Fibroblast of mammary gland (primary cell): ENCODE measurements around the gene EIF2D.
"Not testable (repeated sequence)": the region's sequence is repeated elsewhere in the genome, so short reads cannot be mapped to it uniquely, and the experiment has no call there.

Experiments
- DNase-seq: peaks from one replicate; pipeline ENCODE4 v3.0.0-alpha.2; 2010; ENCODE audit warnings: low read depth
- H3K4me3 ChIP-seq: 2 replicates; pipeline ENCODE4 v1.5.1; 2011; ENCODE audit warnings: low read depth, mild to moderate bottlenecking, low read length, moderate library complexity; ENCODE audit not compliant: control insufficient read depth
- TF ChIP-seq, protein P1 (sequence below): conservative IDR thresholded peaks from 2 replicates; pipeline ENCODE4 v1.5.1; 2011; ENCODE audit warnings: low read depth, low read length, inconsistent platforms; ENCODE audit not compliant: control insufficient read depth, insufficient read depth

Gene EIF2D

DNA sequence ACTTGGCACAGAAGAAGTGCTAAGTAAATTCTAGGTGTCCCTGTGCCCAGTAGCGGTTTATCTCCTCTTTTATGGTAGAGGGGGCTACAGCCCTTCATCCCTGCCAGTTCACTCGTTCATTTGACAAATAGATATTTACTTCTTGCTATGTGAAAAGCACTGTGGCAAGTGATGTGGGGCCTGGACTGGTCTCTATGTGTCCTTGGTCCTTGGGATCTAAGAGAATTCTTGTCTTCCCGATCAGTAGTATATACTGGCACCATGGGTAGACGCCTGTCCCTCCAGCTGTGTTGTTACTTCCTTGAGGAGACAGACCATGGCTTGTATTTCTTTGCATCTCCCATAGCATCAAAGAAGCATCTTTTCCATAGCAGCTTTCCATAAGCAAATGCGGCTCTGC, 29.7 kb downstream of the EIF2D start:
- DNase-seq = no peak
- no peak overlapping the region for H3K4me3 ChIP-seq
- TF ChIP-seq, protein P1, sequence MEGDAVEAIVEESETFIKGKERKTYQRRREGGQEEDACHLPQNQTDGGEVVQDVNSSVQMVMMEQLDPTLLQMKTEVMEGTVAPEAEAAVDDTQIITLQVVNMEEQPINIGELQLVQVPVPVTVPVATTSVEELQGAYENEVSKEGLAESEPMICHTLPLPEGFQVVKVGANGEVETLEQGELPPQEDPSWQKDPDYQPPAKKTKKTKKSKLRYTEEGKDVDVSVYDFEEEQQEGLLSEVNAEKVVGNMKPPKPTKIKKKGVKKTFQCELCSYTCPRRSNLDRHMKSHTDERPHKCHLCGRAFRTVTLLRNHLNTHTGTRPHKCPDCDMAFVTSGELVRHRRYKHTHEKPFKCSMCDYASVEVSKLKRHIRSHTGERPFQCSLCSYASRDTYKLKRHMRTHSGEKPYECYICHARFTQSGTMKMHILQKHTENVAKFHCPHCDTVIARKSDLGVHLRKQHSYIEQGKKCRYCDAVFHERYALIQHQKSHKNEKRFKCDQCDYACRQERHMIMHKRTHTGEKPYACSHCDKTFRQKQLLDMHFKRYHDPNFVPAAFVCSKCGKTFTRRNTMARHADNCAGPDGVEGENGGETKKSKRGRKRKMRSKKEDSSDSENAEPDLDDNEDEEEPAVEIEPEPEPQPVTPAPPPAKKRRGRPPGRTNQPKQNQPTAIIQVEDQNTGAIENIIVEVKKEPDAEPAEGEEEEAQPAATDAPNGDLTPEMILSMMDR = no peak

DNA sequence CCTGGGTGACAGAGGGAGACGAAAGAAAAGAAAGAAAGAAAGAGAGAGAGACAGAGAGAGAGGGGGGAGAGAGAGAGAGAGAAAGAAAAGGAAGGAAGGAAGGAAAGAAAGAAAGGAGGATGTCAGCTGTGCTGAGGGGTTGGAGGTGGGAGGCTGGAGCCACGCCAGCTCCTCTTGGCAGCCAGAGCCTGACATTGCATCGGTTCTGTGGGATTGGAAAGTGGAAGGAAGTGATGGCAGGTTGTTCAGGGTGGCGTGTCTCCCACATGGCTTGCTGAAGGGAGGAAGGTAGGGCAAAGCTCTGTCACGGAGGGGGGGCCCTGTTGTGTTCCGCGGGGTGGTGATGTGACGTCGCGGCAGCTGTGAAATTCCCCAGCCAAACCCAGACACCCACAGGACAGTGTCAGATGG, 30.7 kb downstream of the EIF2D start:
- no peak for DNase-seq
- TF ChIP-seq, protein P1 = no peak
- no peak overlapping the region for H3K4me3 ChIP-seq

DNA sequence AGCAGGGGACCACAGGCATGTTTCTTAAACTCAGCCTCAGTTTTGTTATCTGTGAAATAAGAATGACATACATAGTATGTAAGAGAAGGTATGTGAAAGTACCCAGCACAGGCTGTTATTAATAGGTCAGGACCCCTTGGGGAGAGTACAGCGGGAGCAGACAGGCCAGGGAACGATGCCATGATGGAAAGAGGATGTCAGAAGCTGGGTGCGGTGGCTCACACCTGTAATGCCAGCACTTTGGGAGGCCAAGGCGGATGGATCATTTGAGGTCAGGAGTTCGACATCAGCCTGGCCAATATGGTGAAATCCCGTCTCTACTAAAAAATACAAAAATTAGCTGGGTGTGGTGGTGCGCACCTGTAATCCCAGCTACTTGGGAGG, 31.2 kb downstream of the EIF2D start:
- not testable (repeated sequence) for H3K4me3 ChIP-seq, DNase-seq

DNA sequence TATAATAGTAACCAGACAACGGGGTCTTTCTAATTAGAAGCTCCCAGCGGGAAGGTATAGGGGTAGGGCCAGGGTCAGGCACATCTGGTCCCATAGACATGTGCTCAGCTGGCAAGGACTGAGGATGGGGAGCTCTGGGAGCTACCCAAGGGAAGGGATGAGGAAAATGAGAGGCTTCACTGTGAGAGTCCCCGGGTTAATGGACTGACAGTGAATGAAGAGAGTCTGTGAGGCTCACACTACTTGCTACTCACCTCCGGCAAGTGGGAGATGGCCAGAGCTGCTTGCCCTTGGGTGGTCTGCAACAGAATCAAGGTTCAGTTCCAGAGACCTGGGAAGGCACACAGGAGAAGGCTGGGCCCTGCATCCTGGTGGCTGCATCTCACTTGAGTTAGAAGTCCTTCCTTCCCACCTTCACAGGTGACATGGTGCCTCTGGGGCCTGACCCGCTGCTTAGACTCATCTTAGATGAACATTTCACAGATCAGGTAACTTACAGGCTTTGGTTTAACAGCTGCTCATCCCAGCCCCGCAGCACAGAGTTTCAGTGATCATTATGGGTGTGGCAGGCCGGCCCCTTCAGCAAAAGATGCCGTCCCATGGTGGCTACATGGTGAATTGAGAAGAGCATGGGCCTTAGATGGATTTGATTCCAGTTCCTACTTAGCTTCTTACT, 31.7 kb downstream of the EIF2D start:
- no peak for DNase-seq
- H3K4me3 ChIP-seq = no peak overlapping the region
- TF ChIP-seq, protein P1 = no peak

DNA sequence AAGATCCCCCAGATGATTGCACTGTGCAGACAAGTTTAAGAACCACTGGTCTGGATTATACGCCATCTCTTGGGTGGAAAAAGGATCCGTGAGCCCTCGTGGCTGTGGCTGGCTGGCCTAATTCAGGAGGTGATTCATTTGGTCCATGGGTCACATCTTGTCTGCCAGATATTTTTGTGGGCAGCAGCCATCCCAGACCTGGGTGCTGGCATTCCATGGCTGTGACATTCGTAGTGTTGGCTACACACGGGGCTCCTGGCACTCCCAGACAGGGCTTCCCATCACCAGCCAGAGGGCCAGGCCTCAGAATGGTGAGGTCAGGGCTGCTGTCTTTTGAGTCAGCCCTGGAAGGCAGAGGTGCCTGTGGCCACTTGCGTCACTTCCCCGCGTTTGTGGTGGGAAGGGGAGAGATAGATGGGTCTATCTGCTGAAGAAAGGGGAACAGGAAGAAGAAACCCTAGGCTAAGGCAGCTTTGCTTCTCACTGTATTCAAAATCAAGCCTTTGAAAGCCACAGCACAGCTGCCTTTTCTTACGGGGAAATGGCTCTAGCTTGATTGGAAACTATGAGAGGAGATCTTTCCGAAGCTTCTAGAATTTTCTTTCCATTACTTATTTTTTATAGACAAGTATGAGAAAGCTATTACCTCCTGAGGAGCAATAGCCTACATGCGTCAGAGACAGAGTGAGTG, 32.4 kb downstream of the EIF2D start:
- H3K4me3 ChIP-seq = no peak overlapping the region
- TF ChIP-seq, protein P1 = peak; percentile 27
- peak; percentile 79 for DNase-seq

DNA sequence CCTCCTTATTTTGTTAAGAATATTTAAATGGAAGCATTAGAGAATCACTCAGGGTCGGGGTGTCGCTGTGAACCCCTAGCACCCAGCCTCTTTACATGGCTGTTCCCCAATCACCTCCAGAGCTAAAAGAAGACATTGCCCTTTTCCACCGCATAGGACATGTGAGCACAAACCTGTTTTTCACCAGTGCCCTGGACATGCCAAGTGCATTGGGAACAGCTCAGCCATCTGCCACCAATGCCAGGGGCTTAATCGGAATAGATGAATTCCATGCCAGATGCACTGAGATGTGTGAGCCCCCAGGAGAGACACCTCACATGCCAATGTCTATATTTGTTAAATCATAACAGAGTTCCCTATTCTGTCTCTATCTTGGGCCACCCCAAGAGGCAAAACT, 33.3 kb downstream of the EIF2D start:
- TF ChIP-seq, protein P1 = no peak
- H3K4me3 ChIP-seq = no peak overlapping the region
- no peak for DNase-seq

DNA sequence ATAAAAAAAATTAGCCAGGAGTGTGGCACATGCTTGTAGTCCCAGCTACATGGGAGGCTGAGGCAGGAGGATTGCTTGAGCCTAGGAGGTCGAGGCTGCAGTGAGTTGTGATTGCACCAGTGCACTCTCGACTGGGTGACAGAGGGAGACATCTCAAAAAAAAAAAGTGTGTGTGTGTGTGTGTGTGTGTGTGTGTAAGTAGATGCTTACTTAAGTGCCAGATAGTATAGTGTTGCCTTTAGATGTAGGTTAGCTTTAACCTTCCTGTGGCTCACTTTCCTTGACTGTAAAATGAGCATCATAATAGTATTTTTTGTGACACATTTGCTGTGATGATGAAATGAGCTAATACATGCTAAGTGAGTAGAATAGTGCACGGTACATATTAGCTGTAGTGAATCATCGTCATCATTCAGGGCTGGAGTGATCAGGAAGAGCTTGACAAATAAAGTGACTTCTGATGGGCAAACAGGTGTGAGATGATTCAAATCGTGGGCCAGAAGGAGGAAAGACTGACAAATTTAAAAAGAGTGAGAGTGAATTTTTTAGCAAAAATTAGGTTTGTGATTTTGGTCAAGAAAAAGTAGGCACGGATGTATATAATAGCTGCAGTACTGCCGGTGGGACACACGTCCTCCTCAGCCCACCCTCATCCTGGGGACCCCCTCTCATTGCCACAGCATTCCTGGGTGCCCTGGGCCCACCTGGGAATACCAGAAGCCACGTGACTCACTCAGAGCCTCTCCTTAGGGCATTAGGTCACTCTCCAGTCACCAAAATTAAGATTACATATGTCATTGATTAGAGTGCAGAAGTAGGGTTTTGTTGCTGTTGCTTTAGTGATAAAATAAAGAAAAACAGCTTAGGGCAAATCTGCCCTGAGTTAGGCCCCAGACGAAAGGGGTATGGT, 33.9 kb downstream of the EIF2D start:
- TF ChIP-seq, protein P1 = no peak
- DNase-seq = peak; percentile 68
- H3K4me3 ChIP-seq = no peak overlapping the region
